RWPE1 (cell line): ENCODE data around the gene CAV1.

Source experiments
- CTCF ChIA-PET: fragments of 350-600 bp; sonication (Branson Sonifier 250); formaldehyde crosslinking; extraction: SDS; loops from one replicate; lab custom pipeline; 2021; lab: Yijun Ruan, JAX
- POLR2A ChIA-PET: fragments of 400-600 bp; formaldehyde crosslinking; extraction: SDS; loops from one replicate; lab custom pipeline; 2020; ENCODE audit warnings: antibody characterized with exemption; ENCODE audit not compliant: low non-redundant PET; lab: Yijun Ruan, JAX
- DNase-seq: peaks from one replicate; pipeline ENCODE4 v3.0.0; 2012; ENCODE audit warnings: low spot score
- H3K27ac ChIP-seq: fragments of 450-650 bp; 2 replicates; pipeline ENCODE4 v1.5.1; 2017
- CTCF ChIP-seq: fragments of 450-650 bp; conservative IDR thresholded peaks from 2 replicates; pipeline ENCODE4 v1.5.1; 2017; ENCODE audit warnings: low read depth, mild to moderate bottlenecking

Gene CAV1

GRCh38 chr7:116554911-116555310 lies 30.1 kb downstream of the CAV1 start:
- peak overlapping the region; percentile 22; the same call in 1 of the 2 replicates for H3K27ac ChIP-seq
- no peak for DNase-seq
- POLR2A ChIA-PET: no interaction called here
- CTCF ChIA-PET: no interaction called here
- no peak for TF ChIP-seq CTCF

GRCh38 chr7:116557066-116557585 lies 32.3 kb downstream of the CAV1 start:
- no peak for TF ChIP-seq CTCF
- no peak for DNase-seq
- POLR2A ChIA-PET: no interaction called here
- no peak overlapping the region; the same call in 1 of the 2 replicates for H3K27ac ChIP-seq
- CTCF ChIA-PET: no interaction called here

- H3K27ac ChIP-seq: no peak overlapping the region
- no peak for TF ChIP-seq CTCF
- POLR2A ChIA-PET: no interaction called here
- CTCF ChIA-PET: no interaction called here
- DNase-seq: no peak
Measured at GRCh38 chr7:116557901-116558300, 33.1 kb downstream of the CAV1 start.

- no peak for DNase-seq
Measured at GRCh38 chr7:116560021-116560970, 35.5 kb downstream of the CAV1 start.

GRCh38 chr7:116561697-116562483 lies 37.1 kb downstream of the CAV1 start:
- DNase-seq: no peak
- no peak for TF ChIP-seq CTCF
- H3K27ac ChIP-seq: no peak overlapping the region
- CTCF ChIA-PET: interaction anchor here (0.6 to 1.0 kb wide), 4 partner anchors 35 to 817 kb away, joined by 3 to 5 read pairs (median 3); no protein-coding TSS in a partner anchor
- POLR2A ChIA-PET: no interaction called here

More at GRCh38 chr7:116560021-116560970, 35.5 kb downstream of the CAV1 start:
- H3K27ac ChIP-seq: peak overlapping the region; percentile 22; the same call in 1 of the 2 replicates
- ChIA-PET CTCF (interaction anchor here (0.6 to 1.2 kb wide), 3 partner anchors 12 to 309 kb away, joined by 3 to 4 read pairs (median 4); no protein-coding TSS in a partner anchor), POLR2A (no interaction called here)
- no peak for TF ChIP-seq CTCF
